T-helper 1 cell treated with Interleukin-12 subunit alpha and Interleukin-12 subunit beta and Interleukin-4 antibody, amounts not matched to agents 30 μg/mL and 1 μg/mL, for 36 hours (primary cell): ENCODE data around the gene CACNA1H.

ENCODE experiments used
- H3K27ac Mint-ChIP-seq: one replicate; pipeline ENCODE4 v1.8.0; 2021; ENCODE audit warnings: mild to moderate bottlenecking, mixed read lengths
- H3K27me3 Mint-ChIP-seq: one replicate; pipeline ENCODE4 v1.8.0; 2021; ENCODE audit warnings: low read depth, mixed read lengths
- H3K36me3 Mint-ChIP-seq: one replicate; pipeline ENCODE4 v1.8.0; 2021; ENCODE audit warnings: low read depth, mixed read lengths
- H3K4me1 Mint-ChIP-seq: one replicate; pipeline ENCODE4 v1.8.0; 2021; ENCODE audit warnings: low read depth, mixed read lengths
- H3K4me3 Mint-ChIP-seq: one replicate; pipeline ENCODE4 v1.8.0; 2021; ENCODE audit warnings: mild to moderate bottlenecking, moderate library complexity, mixed read lengths
- H3K9me3 Mint-ChIP-seq: one replicate; pipeline ENCODE4 v1.8.0; 2021; ENCODE audit warnings: mixed read lengths

The CACNA1H gene

GRCh38 chr16:1202274-1202673 is 49.4 kb downstream of the CACNA1H start:
- Mint-ChIP-seq H3K27ac (no peak overlapping the region), H3K4me1 (no peaks in the 10 kb centered on the region), H3K9me3 (no peaks in the 10 kb centered on the region), H3K27me3 (no peaks in the 10 kb centered on the region), H3K36me3 (no peaks in the 10 kb centered on the region), H3K4me3 (no peak overlapping the region)

DNA sequence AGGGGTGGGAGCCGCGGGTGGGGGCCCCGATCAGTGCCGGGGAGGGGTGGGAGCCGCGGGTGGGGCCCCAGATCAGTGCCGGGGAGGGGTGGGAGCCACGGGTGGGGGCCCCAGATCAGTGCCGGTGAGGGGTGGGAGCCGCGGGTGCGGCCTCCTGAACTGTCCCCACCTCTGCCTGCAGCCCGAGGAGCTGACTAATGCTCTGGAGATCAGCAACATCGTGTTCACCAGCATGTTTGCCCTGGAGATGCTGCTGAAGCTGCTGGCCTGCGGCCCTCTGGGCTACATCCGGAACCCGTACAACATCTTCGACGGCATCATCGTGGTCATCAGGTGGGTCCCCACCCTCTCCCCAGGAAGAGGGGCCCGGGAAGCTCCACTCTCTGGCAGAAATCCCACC is 52.0 kb downstream of the CACNA1H start:
- Mint-ChIP-seq H3K27me3 (no peaks in the 10 kb centered on the region), H3K27ac (no peak overlapping the region), H3K9me3 (no peaks in the 10 kb centered on the region), H3K4me1 (no peaks in the 10 kb centered on the region), H3K4me3 (no peak overlapping the region), H3K36me3 (no peaks in the 10 kb centered on the region)

DNA sequence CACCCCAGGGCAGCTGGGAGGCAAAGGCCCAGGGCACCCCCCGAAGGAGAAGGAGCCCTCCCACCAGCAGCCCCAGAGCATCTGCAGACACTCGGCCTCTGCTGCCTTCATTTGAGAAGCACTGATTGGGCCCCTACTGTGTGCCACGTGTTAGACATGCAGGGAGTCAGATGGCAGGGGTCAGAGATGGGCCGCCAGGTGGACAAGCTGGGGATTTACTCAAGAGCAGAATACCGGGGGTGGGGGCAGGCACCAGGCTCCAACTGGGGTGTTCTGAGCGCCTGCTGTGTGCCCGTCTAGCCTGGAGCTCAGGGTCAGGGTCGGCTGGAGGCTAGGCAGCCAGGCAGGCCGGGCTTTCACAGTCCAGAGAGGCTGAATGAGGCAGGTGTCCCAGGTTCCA is 53.4 kb downstream of the CACNA1H start:
- Mint-ChIP-seq H3K36me3 (no peaks in the 10 kb centered on the region), H3K27ac (no peak overlapping the region), H3K27me3 (no peaks in the 10 kb centered on the region), H3K4me1 (no peaks in the 10 kb centered on the region), H3K4me3 (no peak overlapping the region), H3K9me3 (no peaks in the 10 kb centered on the region)

GRCh38 chr16:1206786-1207185 is 53.9 kb downstream of the CACNA1H start:
- Mint-ChIP-seq H3K4me1 (no peaks in the 10 kb centered on the region), H3K4me3 (no peak overlapping the region), H3K27me3 (no peaks in the 10 kb centered on the region), H3K9me3 (no peaks in the 10 kb centered on the region), H3K36me3 (no peaks in the 10 kb centered on the region), H3K27ac (no peak overlapping the region)

- no peaks in the 10 kb centered on the region for H3K36me3 Mint-ChIP-seq
- H3K9me3 Mint-ChIP-seq = no peaks in the 10 kb centered on the region
- no peaks in the 10 kb centered on the region for H3K4me1 Mint-ChIP-seq
- H3K27me3 Mint-ChIP-seq = no peaks in the 10 kb centered on the region
- H3K4me3 Mint-ChIP-seq = no peak overlapping the region
- H3K27ac Mint-ChIP-seq = no peak overlapping the region
Measured at GRCh38 chr16:1208239-1208830, 55.4 kb downstream of the CACNA1H start.

DNA sequence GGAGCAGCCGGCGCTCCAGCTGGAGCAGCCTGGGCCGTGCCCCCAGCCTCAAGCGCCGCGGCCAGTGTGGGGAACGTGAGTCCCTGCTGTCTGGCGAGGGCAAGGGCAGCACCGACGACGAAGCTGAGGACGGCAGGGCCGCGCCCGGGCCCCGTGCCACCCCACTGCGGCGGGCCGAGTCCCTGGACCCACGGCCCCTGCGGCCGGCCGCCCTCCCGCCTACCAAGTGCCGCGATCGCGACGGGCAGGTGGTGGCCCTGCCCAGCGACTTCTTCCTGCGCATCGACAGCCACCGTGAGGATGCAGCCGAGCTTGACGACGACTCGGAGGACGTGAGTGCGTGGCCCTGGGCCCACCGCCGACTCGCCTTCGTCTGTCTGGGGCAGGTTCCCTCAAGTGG is 56.2 kb downstream of the CACNA1H start:
- H3K27me3 Mint-ChIP-seq = no peaks in the 10 kb centered on the region
- no peak overlapping the region for H3K4me3 Mint-ChIP-seq
- no peaks in the 10 kb centered on the region for H3K9me3 Mint-ChIP-seq
- H3K36me3 Mint-ChIP-seq = no peaks in the 10 kb centered on the region
- H3K4me1 Mint-ChIP-seq = no peaks in the 10 kb centered on the region
- H3K27ac Mint-ChIP-seq = no peak overlapping the region

DNA sequence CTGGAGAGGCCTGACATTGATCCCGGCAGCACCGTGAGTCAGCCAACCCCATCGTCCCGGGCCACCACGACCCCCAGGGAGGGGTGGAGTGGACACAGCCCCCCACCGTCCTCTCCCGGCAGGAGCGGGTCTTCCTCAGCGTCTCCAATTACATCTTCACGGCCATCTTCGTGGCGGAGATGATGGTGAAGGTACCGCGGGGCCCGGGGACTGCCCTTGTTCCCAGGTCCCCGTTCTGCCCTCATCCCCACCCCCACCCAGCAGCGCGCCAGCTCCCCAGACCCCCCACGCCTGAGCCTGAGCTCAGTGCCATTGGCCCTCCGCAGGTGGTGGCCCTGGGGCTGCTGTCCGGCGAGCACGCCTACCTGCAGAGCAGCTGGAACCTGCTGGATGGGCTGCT is 57.6 kb downstream of the CACNA1H start:
- Mint-ChIP-seq H3K27me3 (no peaks in the 10 kb centered on the region), H3K27ac (no peak overlapping the region), H3K4me1 (no peaks in the 10 kb centered on the region), H3K4me3 (no peak overlapping the region), H3K36me3 (no peaks in the 10 kb centered on the region), H3K9me3 (no peaks in the 10 kb centered on the region)

DNA sequence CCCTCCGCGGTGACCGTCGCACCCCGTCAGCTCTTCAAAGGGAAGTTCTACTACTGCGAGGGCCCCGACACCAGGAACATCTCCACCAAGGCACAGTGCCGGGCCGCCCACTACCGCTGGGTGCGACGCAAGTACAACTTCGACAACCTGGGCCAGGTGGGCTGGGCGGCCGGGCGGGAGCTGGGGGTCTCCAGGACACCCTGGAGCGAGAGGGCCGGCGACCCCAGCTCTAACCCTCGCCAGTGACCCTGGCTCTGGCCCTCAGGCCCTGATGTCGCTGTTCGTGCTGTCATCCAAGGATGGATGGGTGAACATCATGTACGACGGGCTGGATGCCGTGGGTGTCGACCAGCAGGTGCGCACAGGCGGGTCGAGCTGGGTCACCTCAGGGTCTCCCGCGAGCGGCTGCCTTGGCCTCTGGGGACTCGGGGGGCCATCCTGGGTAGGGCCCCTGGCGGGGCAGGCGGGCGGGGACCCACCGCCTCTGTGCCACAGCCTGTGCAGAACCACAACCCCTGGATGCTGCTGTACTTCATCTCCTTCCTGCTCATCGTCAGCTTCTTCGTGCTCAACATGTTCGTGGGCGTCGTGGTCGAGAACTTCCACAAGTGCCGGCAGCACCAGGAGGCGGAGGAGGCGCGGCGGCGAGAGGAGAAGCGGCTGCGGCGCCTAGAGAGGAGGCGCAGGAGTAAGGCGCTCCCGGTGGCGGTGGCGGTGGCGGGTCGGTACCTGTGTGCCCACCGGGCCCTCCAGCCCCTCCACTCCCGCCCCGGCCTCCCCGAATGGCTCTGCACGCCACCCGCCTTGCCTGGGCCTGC is 58.8 kb downstream of the CACNA1H start:
- H3K27me3 Mint-ChIP-seq = no peaks in the 10 kb centered on the region
- no peak overlapping the region for H3K27ac Mint-ChIP-seq
- no peak overlapping the region for H3K4me3 Mint-ChIP-seq
- no peaks in the 10 kb centered on the region for H3K9me3 Mint-ChIP-seq
- no peaks in the 10 kb centered on the region for H3K36me3 Mint-ChIP-seq
- no peaks in the 10 kb centered on the region for H3K4me1 Mint-ChIP-seq

GRCh38 chr16:1212616-1213194 is 59.8 kb downstream of the CACNA1H start:
- no peaks in the 10 kb centered on the region for H3K36me3 Mint-ChIP-seq
- H3K27me3 Mint-ChIP-seq = no peaks in the 10 kb centered on the region
- H3K4me3 Mint-ChIP-seq = no peak overlapping the region
- no peaks in the 10 kb centered on the region for H3K9me3 Mint-ChIP-seq
- no peaks in the 10 kb centered on the region for H3K4me1 Mint-ChIP-seq
- no peak overlapping the region for H3K27ac Mint-ChIP-seq

DNA sequence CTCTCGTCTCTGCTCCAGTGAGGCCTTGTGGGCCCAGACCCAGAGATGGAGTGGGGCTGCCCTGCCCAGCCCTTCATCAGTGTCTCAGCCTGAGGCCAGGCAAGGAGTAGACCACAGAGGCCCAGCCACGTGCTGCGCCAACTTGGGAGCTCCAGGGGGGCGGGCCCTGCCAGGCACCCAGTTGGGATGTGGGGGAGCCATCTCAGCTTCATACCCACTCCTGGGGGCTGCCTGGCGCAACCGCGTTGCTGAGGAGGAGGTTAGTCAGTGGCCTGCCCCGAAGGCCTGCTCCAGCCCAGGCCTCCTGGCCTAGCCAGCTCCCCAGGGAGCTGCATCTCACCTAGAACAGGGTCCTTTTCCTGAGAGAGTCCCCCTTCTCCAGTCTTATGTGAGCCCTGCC is 60.3 kb downstream of the CACNA1H start:
- H3K27me3 Mint-ChIP-seq = no peaks in the 10 kb centered on the region
- no peaks in the 10 kb centered on the region for H3K4me1 Mint-ChIP-seq
- no peak overlapping the region for H3K4me3 Mint-ChIP-seq
- H3K27ac Mint-ChIP-seq = no peak overlapping the region
- no peaks in the 10 kb centered on the region for H3K9me3 Mint-ChIP-seq
- no peaks in the 10 kb centered on the region for H3K36me3 Mint-ChIP-seq

- H3K9me3 Mint-ChIP-seq = no peaks in the 10 kb centered on the region
- no peak overlapping the region for H3K27ac Mint-ChIP-seq
- H3K27me3 Mint-ChIP-seq = no peaks in the 10 kb centered on the region
- no peak overlapping the region for H3K4me3 Mint-ChIP-seq
- H3K36me3 Mint-ChIP-seq = no peaks in the 10 kb centered on the region
- no peaks in the 10 kb centered on the region for H3K4me1 Mint-ChIP-seq
Measured at GRCh38 chr16:1213796-1214372, 61.0 kb downstream of the CACNA1H start.

GRCh38 chr16:1214719-1215118 is 61.8 kb downstream of the CACNA1H start:
- no peaks in the 10 kb centered on the region for H3K4me1 Mint-ChIP-seq
- no peaks in the 10 kb centered on the region for H3K36me3 Mint-ChIP-seq

GRCh38 chr16:1215574-1216295 is 62.8 kb downstream of the CACNA1H start:
- Mint-ChIP-seq H3K27me3 (no peaks in the 10 kb centered on the region), H3K4me1 (no peaks in the 10 kb centered on the region), H3K9me3 (no peaks in the 10 kb centered on the region), H3K27ac (no peak overlapping the region), H3K4me3 (no peak overlapping the region), H3K36me3 (no peaks in the 10 kb centered on the region)

More at GRCh38 chr16:1214719-1215118, 61.8 kb downstream of the CACNA1H start:
- no peak overlapping the region for H3K4me3 Mint-ChIP-seq
- no peaks in the 10 kb centered on the region for H3K27me3 Mint-ChIP-seq
- H3K27ac Mint-ChIP-seq = no peak overlapping the region
- no peaks in the 10 kb centered on the region for H3K9me3 Mint-ChIP-seq

- no peaks in the 10 kb centered on the region for H3K27me3 Mint-ChIP-seq
- no peaks in the 10 kb centered on the region for H3K36me3 Mint-ChIP-seq
- H3K9me3 Mint-ChIP-seq = no peaks in the 10 kb centered on the region
- no peak overlapping the region for H3K27ac Mint-ChIP-seq
- H3K4me3 Mint-ChIP-seq = no peak overlapping the region
- no peaks in the 10 kb centered on the region for H3K4me1 Mint-ChIP-seq
Measured at GRCh38 chr16:1216296-1216619, 63.4 kb downstream of the CACNA1H start.
